CD14-positive monocyte (primary cell): ENCODE data around the gene C13orf46. TPM values are rescaled to one million over a fixed set of nuclear protein-coding genes. Genes with fewer than 3 reads are reported as not detected.

Experiments used
- DNase-seq, 3 donors: peaks; one replicate each; pipeline ENCODE4 v3.0.0-alpha.2; 2011 to 2022
- H2AFZ ChIP-seq: 2 replicates; pipeline ENCODE4 v1.6.0; 2012; ENCODE audit warnings: mild to moderate bottlenecking, low read depth, low read length, inconsistent platforms; ENCODE audit not compliant: insufficient read depth, poor library complexity, severe bottlenecking
- H3K27ac ChIP-seq, 2 donors: 1 replicate in 1 of 2; 2 replicates in 1 of 2; pipeline ENCODE4 v1.5.1; 2012 to 2013; ENCODE audit warnings: low read length in 2 of 2, control low read depth in 1 of 2, inconsistent platforms in 1 of 2, low read depth in 1 of 2, mild to moderate bottlenecking in 1 of 2
- H3K27me3 ChIP-seq, 2 donors: one replicate each; pipeline versions ENCODE4 v1.6.0 to v1.6.1; 2011 to 2013; ENCODE audit warnings: low read length in 2 of 2; ENCODE audit not compliant: control insufficient read depth in 2 of 2, insufficient read depth in 2 of 2
- H3K36me3 ChIP-seq, 2 donors: replicated peaks in 1 of 2; 1 replicate in 1 of 2; 2 replicates in 1 of 2; pipeline versions ENCODE4 v1.5.1 to v1.6.1; 2012 to 2013; ENCODE audit warnings: low read length in 2 of 2, control low read depth in 1 of 2, inconsistent platforms in 1 of 2, mild to moderate bottlenecking in 1 of 2; ENCODE audit not compliant: insufficient read depth in 2 of 2, control insufficient read depth in 1 of 2
- H3K4me1 ChIP-seq, 2 donors: 1 replicate in 1 of 2; 2 replicates in 1 of 2; pipeline versions ENCODE4 v1.5.1 to v1.6.1; 2012 to 2013; ENCODE audit warnings: low read length in 2 of 2, control low read depth in 1 of 2, inconsistent platforms in 1 of 2, mild to moderate bottlenecking in 1 of 2, moderate library complexity in 1 of 2; ENCODE audit not compliant: insufficient read depth in 2 of 2, control insufficient read depth in 1 of 2
- H3K4me2 ChIP-seq: replicated peaks from 2 replicates; pipeline ENCODE3; 2012; ENCODE audit warnings: low read length, moderate library complexity, mild to moderate bottlenecking; ENCODE audit not compliant: poor library complexity, severe bottlenecking; ENCODE audit errors: extremely low read depth
- H3K4me3 ChIP-seq, 3 experiments: fragments of 200-600 bp in 1 of 3; sonication (generic) in 1 of 3; replicated peaks in 1 of 3; 1 replicate in 2 of 3; 2 replicates in 1 of 3; pipeline ENCODE4 v1.5.1; 2011 to 2013; ENCODE audit warnings: low read length in 3 of 3, mild to moderate bottlenecking in 3 of 3, control low read depth in 2 of 3, low read depth in 2 of 3, inconsistent platforms in 1 of 3, moderate library complexity in 1 of 3
- H3K79me2 ChIP-seq: 2 replicates; pipeline ENCODE4 v1.6.0; 2012; ENCODE audit warnings: mild to moderate bottlenecking, control low read depth, inconsistent platforms, low read length, moderate library complexity; ENCODE audit not compliant: insufficient read depth
- H3K9ac ChIP-seq: 2 replicates; pipeline ENCODE4 v1.6.0; 2017; ENCODE audit warnings: low read length, mild to moderate bottlenecking; ENCODE audit not compliant: insufficient read depth, poor library complexity, severe bottlenecking
- H3K9me3 ChIP-seq, 2 donors: replicated peaks in 1 of 2; 1 replicate in 1 of 2; 2 replicates in 1 of 2; pipeline versions ENCODE4 v1.5.1 to v1.6.1; 2012 to 2013; ENCODE audit warnings: low read length in 2 of 2, control low read depth in 1 of 2; ENCODE audit not compliant: control insufficient read depth in 1 of 2, insufficient read depth in 1 of 2
- H4K20me1 ChIP-seq: 2 replicates; pipeline ENCODE4 v1.6.0; 2012; ENCODE audit warnings: mild to moderate bottlenecking, low read length, control low read depth, moderate library complexity; ENCODE audit not compliant: insufficient read depth
- H3K27ac Mint-ChIP-seq, 7 donors: one replicate each; pipeline ENCODE4 v1.8.0; 2020; ENCODE audit warnings: mild to moderate bottlenecking in 7 of 7, mixed read lengths in 7 of 7, moderate library complexity in 6 of 7, inconsistent platforms in 2 of 7
- H3K27me3 Mint-ChIP-seq, 3 donors: one replicate each; pipeline ENCODE4 v1.8.0; 2021 to 2022; ENCODE audit warnings: low read depth in 3 of 3, mild to moderate bottlenecking in 3 of 3, mixed read lengths in 3 of 3, moderate library complexity in 3 of 3, inconsistent platforms in 1 of 3
- H3K36me3 Mint-ChIP-seq, 2 donors: one replicate each; pipeline ENCODE4 v1.8.0; 2020; ENCODE audit warnings: mixed read lengths in 2 of 2, inconsistent platforms in 1 of 2, mild to moderate bottlenecking in 1 of 2
- H3K4me1 Mint-ChIP-seq: one replicate; pipeline ENCODE4 v1.8.0; 2020; ENCODE audit warnings: mild to moderate bottlenecking, mixed read lengths
- H3K4me3 Mint-ChIP-seq, 2 donors: one replicate each; pipeline ENCODE4 v1.8.0; 2020; ENCODE audit warnings: mild to moderate bottlenecking in 2 of 2, mixed read lengths in 2 of 2, moderate library complexity in 1 of 2
- H3K9me3 Mint-ChIP-seq, 7 donors: one replicate each; pipeline ENCODE4 v1.8.0; 2020 to 2022; ENCODE audit warnings: mixed read lengths in 7 of 7, mild to moderate bottlenecking in 6 of 7, moderate library complexity in 6 of 7, inconsistent platforms in 2 of 7
- WGBS: methylation state at CpG from one replicate; pipeline ENCODE4 v1.1.5; 2013; ENCODE audit warnings: missing lambda C conversion rate; ENCODE audit not compliant: insufficient coverage; 5-methylcytosine and 5-hydroxymethylcytosine counted together
- intact Hi-C, 2 donors: fragments of 100-400 bp; cut with micrococcal nuclease; formaldehyde crosslinking; loops; one replicate each; pipeline versions ENCODE4 v1.15.0 to v1.15.1; 2023
- polyA plus RNA-seq, 3 donors: library from polyadenylated mRNA; depleted of rRNA in 1 of 3; unstranded in 2 of 3; stranded (reverse) in 1 of 3; fragments of 300-500 nt in 2 of 3; fragments of >200 nt in 1 of 3; fragmentation: Illumina TruSeq in 2 of 3; gene quantifications; 1 replicate in 2 of 3; 2 replicates in 1 of 3; pipeline ENCODE4 v1.2.3, GENCODE V29; 2012 to 2021
- TF ChIP-seq, protein P1 (sequence below): fragments of 200-600 bp; IDR thresholded peaks from one replicate; pipeline ENCODE4 v1.8.0; 2022; ENCODE audit warnings: antibody characterized with exemption, mild to moderate bottlenecking

Gene C13orf46
- polyA plus RNA-seq, 3 donors = 0.05 to 0.35 TPM; not detected in 1

DNA sequence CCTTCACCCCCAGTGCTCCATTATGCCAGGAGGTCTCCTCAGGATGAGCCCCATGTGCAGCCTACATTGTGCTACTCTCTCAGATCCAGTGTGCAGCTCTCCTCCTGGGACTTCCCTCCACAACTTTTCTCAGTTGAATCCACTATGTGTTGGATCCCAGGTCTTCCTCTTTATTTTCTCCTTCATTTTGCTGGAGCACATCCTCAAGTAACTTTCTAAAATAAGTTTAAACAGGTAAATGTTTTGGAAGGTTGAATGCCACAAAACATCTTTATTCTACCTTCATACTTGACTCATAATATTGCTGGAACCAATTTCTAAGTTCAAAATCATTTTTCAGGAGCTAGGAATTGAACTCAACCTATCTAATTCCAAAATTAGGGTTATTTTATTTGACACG lies 52.1 kb downstream of the C13orf46 start:
- H3K27me3 ChIP-seq = peaks cover 0 to 8% of the 10 kb centered on the region in 2 donors
- peaks cover 13% of the 10 kb centered on the region for H3K4me1 Mint-ChIP-seq
- peaks cover 7 to 10% of the 10 kb centered on the region in 2 donors for H3K4me1 ChIP-seq
- H3K9ac ChIP-seq = no peak overlapping the region
- H3K9me3 Mint-ChIP-seq = peaks cover 20 to 39% (median 31%) of the 10 kb centered on the region in 7 donors
- H3K36me3 Mint-ChIP-seq = peaks cover 0 to 5% of the 10 kb centered on the region in 2 donors
- intact Hi-C loops = no loop called here
- H3K27me3 Mint-ChIP-seq = peaks cover 12 to 41% (median 14%) of the 10 kb centered on the region in 3 donors
- H3K9me3 ChIP-seq = peaks cover 23 to 39% of the 10 kb centered on the region in 2 donors
- H2AFZ ChIP-seq = no peak overlapping the region
- no peak overlapping the region for H3K4me3 Mint-ChIP-seq
- H3K4me3 ChIP-seq = no peak overlapping the region
- no peak overlapping the region for H3K27ac Mint-ChIP-seq
- no peaks in the 10 kb centered on the region for H3K79me2 ChIP-seq
- DNase-seq = no peak
- no peak overlapping the region for H3K27ac ChIP-seq
- 100% methylated on average over 1 of the region's 1 CpG for WGBS
- no peaks in the 10 kb centered on the region for H4K20me1 ChIP-seq
- H3K36me3 ChIP-seq = no peaks in the 10 kb centered on the region
- H3K4me2 ChIP-seq = no peak overlapping the region
- TF ChIP-seq, protein P1, sequence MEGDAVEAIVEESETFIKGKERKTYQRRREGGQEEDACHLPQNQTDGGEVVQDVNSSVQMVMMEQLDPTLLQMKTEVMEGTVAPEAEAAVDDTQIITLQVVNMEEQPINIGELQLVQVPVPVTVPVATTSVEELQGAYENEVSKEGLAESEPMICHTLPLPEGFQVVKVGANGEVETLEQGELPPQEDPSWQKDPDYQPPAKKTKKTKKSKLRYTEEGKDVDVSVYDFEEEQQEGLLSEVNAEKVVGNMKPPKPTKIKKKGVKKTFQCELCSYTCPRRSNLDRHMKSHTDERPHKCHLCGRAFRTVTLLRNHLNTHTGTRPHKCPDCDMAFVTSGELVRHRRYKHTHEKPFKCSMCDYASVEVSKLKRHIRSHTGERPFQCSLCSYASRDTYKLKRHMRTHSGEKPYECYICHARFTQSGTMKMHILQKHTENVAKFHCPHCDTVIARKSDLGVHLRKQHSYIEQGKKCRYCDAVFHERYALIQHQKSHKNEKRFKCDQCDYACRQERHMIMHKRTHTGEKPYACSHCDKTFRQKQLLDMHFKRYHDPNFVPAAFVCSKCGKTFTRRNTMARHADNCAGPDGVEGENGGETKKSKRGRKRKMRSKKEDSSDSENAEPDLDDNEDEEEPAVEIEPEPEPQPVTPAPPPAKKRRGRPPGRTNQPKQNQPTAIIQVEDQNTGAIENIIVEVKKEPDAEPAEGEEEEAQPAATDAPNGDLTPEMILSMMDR = no peak

DNA sequence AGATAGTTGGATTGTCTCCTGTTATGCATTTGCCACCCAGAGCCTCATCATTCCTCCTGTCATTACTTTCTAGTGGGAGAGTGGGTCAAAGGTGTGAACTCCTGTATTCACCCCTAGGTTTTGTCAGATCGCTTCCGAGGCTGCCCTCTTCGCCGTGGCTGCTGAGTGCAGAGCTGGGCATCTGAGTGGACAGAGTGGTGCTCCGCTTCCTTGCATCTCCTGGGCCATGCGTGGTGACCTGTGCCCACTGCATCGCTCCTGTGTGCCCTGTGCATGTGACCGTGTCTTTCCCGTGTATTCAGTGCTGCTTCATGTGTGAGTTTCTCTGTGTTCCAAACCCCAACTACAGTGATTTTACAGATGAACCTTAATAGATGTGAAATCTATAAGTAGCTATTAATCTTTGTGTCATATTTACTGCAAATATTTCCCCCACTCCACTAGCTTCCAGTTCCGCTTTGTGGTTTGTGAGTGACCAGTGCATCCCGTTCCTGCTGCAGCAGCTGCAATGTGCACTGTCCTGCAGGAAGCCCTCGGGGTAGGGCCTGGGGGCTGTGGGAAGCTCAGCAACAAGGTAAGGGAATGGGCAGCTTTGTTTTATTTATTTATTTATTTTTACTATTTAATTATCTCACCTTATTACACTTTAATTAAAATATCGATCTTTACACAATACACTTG lies 53.1 kb downstream of the C13orf46 start:
- no peak overlapping the region for H3K4me3 ChIP-seq

More for the DNA sequence above, 53.1 kb downstream of the C13orf46 start:
- H3K79me2 ChIP-seq = no peaks in the 10 kb centered on the region
- H3K4me2 ChIP-seq = no peak overlapping the region
- Mint-ChIP-seq H3K27me3 (peaks cover 10 to 33% (median 14%) of the 10 kb centered on the region in 3 donors), H3K27ac (no peak overlapping the region), H3K4me3 (peak overlapping the region in 1 of 2 donors; percentile 35), H3K4me1 (peaks cover 13% of the 10 kb centered on the region), H3K36me3 (peaks cover 2 to 11% of the 10 kb centered on the region in 2 donors), H3K9me3 (peaks cover 29 to 49% (median 40%) of the 10 kb centered on the region in 7 donors)
- H3K27ac ChIP-seq = no peak overlapping the region
- peak in 2 of 3 donors; percentile 4 to 20 for DNase-seq
- TF ChIP-seq, protein P1 = no peak
- H3K9ac ChIP-seq = no peak overlapping the region
- no peaks in the 10 kb centered on the region for H4K20me1 ChIP-seq
- 100% methylated on average over 6 of the region's 13 CpGs for WGBS
- H2AFZ ChIP-seq = no peak overlapping the region
- intact Hi-C loops = no loop called here
- peaks cover 0 to 8% of the 10 kb centered on the region in 2 donors for H3K27me3 ChIP-seq
- peaks cover 7 to 10% of the 10 kb centered on the region in 2 donors for H3K4me1 ChIP-seq
- H3K9me3 ChIP-seq = peaks cover 33 to 47% of the 10 kb centered on the region in 2 donors
- no peaks in the 10 kb centered on the region for H3K36me3 ChIP-seq
